ENCODE data around the gene CERK. TPM values are rescaled to one million over a fixed set of nuclear protein-coding genes. Genes with fewer than 3 reads are reported as not detected.
"Not testable (repeated sequence)": the region's sequence is repeated elsewhere in the genome, so short reads cannot be mapped to it uniquely, and the experiment has no call there.

The CERK gene
- total RNA-seq, 2 donors from 2014 or later = 164 to 174 TPM

- Mint-ChIP-seq H3K27ac (peak overlapping the region; percentile 95), H3K4me3 (peak overlapping the region; percentile 90), H3K36me3 (ENCODE audit: low read depth) (peaks cover 2% of the 10 kb centered on the region), H3K27me3 (no peaks in the 10 kb centered on the region), H3K4me1 (peaks cover 36% of the 10 kb centered on the region)
- DNase-seq (peak; percentile 66 to 74 (median 71)), ATAC-seq (peak; percentile 72)
- H3K9me3 ChIP-seq (ENCODE audit: control insufficient read depth, low read length, poor library complexity, severe bottlenecking) = no peaks in the 10 kb centered on the region
Observed at GRCh38 chr22:46739094-46739870, 1.2 kb upstream of the CERK start.

- ATAC-seq = peak; percentile 0
- no peak for DNase-seq
- Mint-ChIP-seq H3K36me3 (ENCODE audit: low read depth) (peaks cover 2% of the 10 kb centered on the region), H3K4me1 (peaks cover 39% of the 10 kb centered on the region), H3K27ac (peak overlapping the region; percentile 95), H3K27me3 (no peaks in the 10 kb centered on the region), H3K4me3 (peak overlapping the region; percentile 90)
- no peaks in the 10 kb centered on the region for H3K9me3 ChIP-seq (ENCODE audit: control insufficient read depth, low read length, poor library complexity, severe bottlenecking)
Observed at GRCh38 chr22:46738647-46739093, 618 bp upstream of the CERK start.

- Mint-ChIP-seq H3K4me3 (peak overlapping the region; percentile 100), H3K4me1 (peaks cover 35% of the 10 kb centered on the region), H3K36me3 (ENCODE audit: low read depth) (peaks cover 2% of the 10 kb centered on the region), H3K27me3 (no peaks in the 10 kb centered on the region), H3K27ac (peak overlapping the region; percentile 99)
- ATAC-seq = peak; percentile 2
- DNase-seq = peak in 1 of 3 donors; percentile 29
- no peaks in the 10 kb centered on the region for H3K9me3 ChIP-seq (ENCODE audit: control insufficient read depth, low read length, poor library complexity, severe bottlenecking)
Observed at GRCh38 chr22:46737105-46737975, 712 bp downstream of the CERK start.

GRCh38 chr22:46736705-46737104 is 1.3 kb downstream of the CERK start:
- Mint-ChIP-seq H3K27ac (peak overlapping the region; percentile 99), H3K4me1 (peaks cover 39% of the 10 kb centered on the region), H3K4me3 (peak overlapping the region; percentile 100), H3K27me3 (no peaks in the 10 kb centered on the region), H3K36me3 (ENCODE audit: low read depth) (peaks cover 2% of the 10 kb centered on the region)
- no peak for DNase-seq
- no peak for ATAC-seq
- H3K9me3 ChIP-seq (ENCODE audit: control insufficient read depth, low read length, poor library complexity, severe bottlenecking) = no peaks in the 10 kb centered on the region

- DNase-seq (no peak), ATAC-seq (no peak)
- Mint-ChIP-seq H3K36me3 (ENCODE audit: low read depth) (peaks cover 5% of the 10 kb centered on the region), H3K27ac (peak overlapping the region; percentile 99), H3K27me3 (no peaks in the 10 kb centered on the region), H3K4me1 (peaks cover 45% of the 10 kb centered on the region), H3K4me3 (peak overlapping the region; percentile 100)
- no peaks in the 10 kb centered on the region for H3K9me3 ChIP-seq (ENCODE audit: control insufficient read depth, low read length, poor library complexity, severe bottlenecking)
Observed at GRCh38 chr22:46735747-46736608, 2.1 kb downstream of the CERK start.

- H3K27ac Mint-ChIP-seq = peak overlapping the region; percentile 99
- no peaks in the 10 kb centered on the region for H3K27me3 Mint-ChIP-seq
- peaks cover 5% of the 10 kb centered on the region for H3K36me3 Mint-ChIP-seq (ENCODE audit: low read depth)
- H3K4me3 Mint-ChIP-seq = peak overlapping the region; percentile 100
- H3K4me1 Mint-ChIP-seq = peaks cover 54% of the 10 kb centered on the region
- ATAC-seq (peak; percentile 65), DNase-seq (peak; percentile 70 to 86 (median 83))
- no peaks in the 10 kb centered on the region for H3K9me3 ChIP-seq (ENCODE audit: control insufficient read depth, low read length, poor library complexity, severe bottlenecking)
Observed at GRCh38 chr22:46734830-46735453, 3.1 kb downstream of the CERK start.

GRCh38 chr22:46734213-46734722 is 3.8 kb downstream of the CERK start:
- not testable (repeated sequence) for H3K27me3 Mint-ChIP-seq; DNase-seq; ATAC-seq; H3K36me3 Mint-ChIP-seq (ENCODE audit: low read depth); H3K9me3 ChIP-seq (ENCODE audit: control insufficient read depth, low read length, poor library complexity, severe bottlenecking)
- Mint-ChIP-seq H3K27ac (peak overlapping the region; percentile 99), H3K4me1 (peaks cover 54% of the 10 kb centered on the region), H3K4me3 (peak overlapping the region; percentile 100)

- no peaks in the 10 kb centered on the region for H3K9me3 ChIP-seq (ENCODE audit: control insufficient read depth, low read length, poor library complexity, severe bottlenecking)
- DNase-seq (no peak), ATAC-seq (no peak)
- peaks cover 5% of the 10 kb centered on the region for H3K36me3 Mint-ChIP-seq (ENCODE audit: low read depth)
- no peaks in the 10 kb centered on the region for H3K27me3 Mint-ChIP-seq
- H3K4me1 Mint-ChIP-seq = peaks cover 58% of the 10 kb centered on the region
- peak overlapping the region; percentile 92 for H3K4me3 Mint-ChIP-seq
- H3K27ac Mint-ChIP-seq = peak overlapping the region; percentile 97
Observed at GRCh38 chr22:46732513-46732912, 5.5 kb downstream of the CERK start.

- Mint-ChIP-seq H3K4me1 (peaks cover 58% of the 10 kb centered on the region), H3K4me3 (peak overlapping the region; percentile 92), H3K27me3 (no peaks in the 10 kb centered on the region), H3K36me3 (ENCODE audit: low read depth) (peaks cover 3% of the 10 kb centered on the region), H3K27ac (peak overlapping the region; percentile 97)
- no peak for DNase-seq
- no peaks in the 10 kb centered on the region for H3K9me3 ChIP-seq (ENCODE audit: control insufficient read depth, low read length, poor library complexity, severe bottlenecking)
- no peak for ATAC-seq
Observed at GRCh38 chr22:46732041-46732379, 6.0 kb downstream of the CERK start.

GRCh38 chr22:46731246-46732040 is 6.6 kb downstream of the CERK start:
- ATAC-seq (peak; percentile 14), DNase-seq (no peak)
- Mint-ChIP-seq H3K36me3 (ENCODE audit: low read depth) (peaks cover 3% of the 10 kb centered on the region), H3K27me3 (no peaks in the 10 kb centered on the region), H3K4me1 (peaks cover 56% of the 10 kb centered on the region), H3K27ac (peak overlapping the region; percentile 97), H3K4me3 (peak overlapping the region; percentile 92)
- no peaks in the 10 kb centered on the region for H3K9me3 ChIP-seq (ENCODE audit: control insufficient read depth, low read length, poor library complexity, severe bottlenecking)

GRCh38 chr22:46730568-46731245 is 7.3 kb downstream of the CERK start:
- Mint-ChIP-seq H3K36me3 (ENCODE audit: low read depth) (peaks cover 3% of the 10 kb centered on the region), H3K27ac (peak overlapping the region; percentile 97), H3K4me1 (peaks cover 55% of the 10 kb centered on the region), H3K27me3 (no peaks in the 10 kb centered on the region), H3K4me3 (peak overlapping the region; percentile 92)
- no peaks in the 10 kb centered on the region for H3K9me3 ChIP-seq (ENCODE audit: control insufficient read depth, low read length, poor library complexity, severe bottlenecking)
- ATAC-seq = peak; percentile 22
- DNase-seq = no peak

Measured in T-helper 17 cell (primary cell).